SH-SY5Y (cell line): Measurements from ENCODE around the gene KRTAP12-4.

Experiments
- GATA2 ChIP-seq: IDR thresholded peaks from 2 replicates; pipeline ENCODE4 v1.6.1; 2011; ENCODE audit warnings: mild to moderate bottlenecking, low read depth, low read length
- GATA3 ChIP-seq: IDR thresholded peaks from 2 replicates; pipeline ENCODE4 v1.6.1; 2011; ENCODE audit warnings: low read depth, mild to moderate bottlenecking, low read length, moderate library complexity

GRCh38 chr21:44632067-44632466 lies 22.4 kb downstream of the KRTAP12-4 start:
- TF ChIP-seq GATA2 = no peak
- TF ChIP-seq GATA3 = no peak
